K562 (cell line): ENCODE data around the gene FAM200A. TPM values are rescaled to one million over a fixed set of nuclear protein-coding genes. Genes with fewer than 3 reads are reported as not detected.

Experiments used
- CHD4 ChIP-seq: fragments of 200-600 bp; sonication (generic); IDR thresholded peaks from 3 replicates; pipeline ENCODE4 v1.6.1; 2012; ENCODE audit warnings: low read depth, mild to moderate bottlenecking, mixed read lengths, low read length, inconsistent platforms; ENCODE audit not compliant: insufficient read depth, insufficient replicate concordance, poor library complexity, severe bottlenecking
- IFI16 ChIP-seq: fragments of 250-450 bp; sonication (Bioruptor Pico); IDR thresholded peaks from 2 replicates; pipeline ENCODE4 v2.1.2; 2022; ENCODE audit warnings: mild to moderate bottlenecking, inconsistent platforms
- KDM4B ChIP-seq, 2 experiments: fragments of 450-650 bp in 1 of 2; sonication (generic) in 1 of 2; IDR thresholded peaks; 2 replicates each; pipeline ENCODE4 v1.6.1; 2016 to 2017; ENCODE audit warnings: borderline replicate concordance in 2 of 2, antibody characterized with exemption in 1 of 2, low read depth in 1 of 2, mild to moderate bottlenecking in 1 of 2
- NFXL1 ChIP-seq: fragments of 450-650 bp; formaldehyde crosslinking; IDR thresholded peaks from 2 replicates; pipeline ENCODE4 v1.4.0; 2021; ENCODE audit warnings: mild to moderate bottlenecking
- RFX5 ChIP-seq: IDR thresholded peaks from 2 replicates; pipeline ENCODE4 v1.6.1; 2011; ENCODE audit warnings: low read depth, mild to moderate bottlenecking, improper control_type of control experiment, low read length
- XRCC5 ChIP-seq: fragments of 200-400 bp; formaldehyde crosslinking; IDR thresholded peaks from 2 replicates; pipeline ENCODE4 v1.6.1; 2017; ENCODE audit warnings: low read depth, mild to moderate bottlenecking, low read length
- ZNF586 ChIP-seq: fragments of 450-650 bp; formaldehyde crosslinking; conservative IDR thresholded peaks from 2 replicates; pipeline ENCODE4 v1.4.0; 2020; ENCODE audit warnings: mild to moderate bottlenecking, moderate library complexity
- ZNF696 ChIP-seq: fragments of 250-450 bp; sonication (Bioruptor Pico); conservative IDR thresholded peaks from 2 replicates; pipeline ENCODE4 v1.4.0; 2020; ENCODE audit warnings: mild to moderate bottlenecking, moderate library complexity
- polyA plus RNA-seq, 8 experiments: library from polyadenylated mRNA; depleted of rRNA in 4 of 8; stranded (reverse) in 5 of 8; unstranded in 3 of 8; fragments of >200 nt; fragmentation: Nextera tagmentation in 2 of 8; fragmentation: Illumina TruSeq in 1 of 8; extraction: Ambion mirVana in 2 of 8; extraction: Trizol in 1 of 8; gene quantifications; 2 replicates each; pipeline versions ENCODE4 v1.2.1 to v1.2.3, GENCODE V29; 2011 to 2014; ENCODE audit warnings: inconsistent platforms in 1 of 8, missing spikeins in 1 of 8
- total RNA-seq, 7 experiments: library from RNA; depleted of rRNA in 6 of 7; stranded (reverse); fragments of >200 nt in 6 of 7; fragmentation: Illumina TruSeq in 2 of 7; extraction: Trizol in 2 of 7; gene quantifications; 2 replicates each; pipeline versions ENCODE4 v1.2.1 to v1.2.3, GENCODE V29; 2011 to 2021; ENCODE audit warnings: low replicate concordance in 1 of 7
- TF ChIP-seq, protein P1 (sequence below): fragments of 250-450 bp; sonication (Bioruptor Pico); IDR thresholded peaks from 2 replicates; pipeline ENCODE4 v1.4.0; 2020; ENCODE audit warnings: mild to moderate bottlenecking, moderate library complexity
- TF ChIP-seq, protein P2 (sequence below): IDR thresholded peaks from 2 replicates; pipeline ENCODE4 v1.6.1; 2016; ENCODE audit warnings: missing genetic modification characterization, missing compliant biosample characterization
- TF ChIP-seq, protein P3 (sequence below): fragments of 450-650 bp; IDR thresholded peaks from one replicate; pipeline ENCODE4 v1.6.1; 2018; ENCODE audit warnings: mild to moderate bottlenecking, moderate library complexity; ENCODE audit not compliant: partially characterized antibody
- TF ChIP-seq, protein P4 (sequence below): fragments of 250-450 bp; sonication (Bioruptor Pico); IDR thresholded peaks from 2 replicates; pipeline ENCODE4 v1.5.0; 2021
- TF ChIP-seq, protein P5 (sequence below): fragments of 200-800 bp; sonication (Bioruptor generic); IDR thresholded peaks from 2 replicates; pipeline ENCODE4 v1.6.1; 2016; ENCODE audit warnings: missing genetic modification characterization, missing compliant biosample characterization

FAM200A gene
- total and polyA plus RNA-seq, 9 of the 15 experiments (the other 6 are each of a cell fraction or from before 2014, with no cell fraction given) = 3.3 to 11.2 (median 8.3) TPM

DNA sequence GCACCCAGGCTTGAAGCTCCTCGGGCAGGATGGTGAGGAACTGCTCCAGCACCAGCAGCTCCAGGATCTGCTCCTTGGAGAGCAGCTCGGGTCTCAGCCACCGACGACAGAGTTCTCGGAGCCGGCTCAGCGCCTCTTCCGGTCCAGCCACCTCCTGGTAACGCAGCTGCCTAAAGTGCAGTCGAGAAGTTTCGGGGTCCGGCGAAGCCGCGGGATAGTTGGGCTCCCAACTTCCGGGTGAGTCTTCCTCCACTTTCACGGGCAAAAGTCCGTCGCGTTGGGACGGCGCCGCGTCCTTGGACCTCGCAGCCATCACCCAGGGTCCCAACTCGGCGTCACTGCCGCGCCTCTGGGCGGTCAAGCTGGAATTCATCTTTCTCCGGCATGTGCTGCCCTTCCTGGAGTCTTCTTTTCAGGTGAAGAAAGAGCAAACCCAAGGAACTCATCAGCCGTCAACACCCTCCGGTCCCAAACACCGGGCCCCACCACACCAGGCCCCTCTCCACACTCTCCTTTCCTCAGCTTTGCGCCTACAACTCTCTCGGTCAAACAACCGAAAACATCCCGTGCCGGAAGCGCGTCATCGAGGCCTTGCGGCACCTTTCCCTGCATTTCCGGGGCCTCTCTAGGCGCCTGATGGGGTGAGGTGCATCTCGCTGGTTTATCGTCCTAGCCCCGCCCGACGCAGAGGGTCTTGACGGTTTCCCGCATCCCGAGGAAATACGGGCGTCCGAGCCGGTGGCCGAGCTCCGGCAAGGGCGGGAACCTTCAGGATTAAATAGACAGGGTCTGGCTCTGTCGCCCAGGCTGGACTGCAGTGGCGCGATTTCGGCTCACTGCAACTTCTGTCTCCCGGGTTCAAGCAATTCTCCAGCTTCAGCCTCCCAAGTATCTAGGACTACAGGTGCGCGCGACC is 51.9 kb downstream of the FAM200A start, which contains the start of gene ZNF394 (continued):
- TF ChIP-seq, protein P1, sequence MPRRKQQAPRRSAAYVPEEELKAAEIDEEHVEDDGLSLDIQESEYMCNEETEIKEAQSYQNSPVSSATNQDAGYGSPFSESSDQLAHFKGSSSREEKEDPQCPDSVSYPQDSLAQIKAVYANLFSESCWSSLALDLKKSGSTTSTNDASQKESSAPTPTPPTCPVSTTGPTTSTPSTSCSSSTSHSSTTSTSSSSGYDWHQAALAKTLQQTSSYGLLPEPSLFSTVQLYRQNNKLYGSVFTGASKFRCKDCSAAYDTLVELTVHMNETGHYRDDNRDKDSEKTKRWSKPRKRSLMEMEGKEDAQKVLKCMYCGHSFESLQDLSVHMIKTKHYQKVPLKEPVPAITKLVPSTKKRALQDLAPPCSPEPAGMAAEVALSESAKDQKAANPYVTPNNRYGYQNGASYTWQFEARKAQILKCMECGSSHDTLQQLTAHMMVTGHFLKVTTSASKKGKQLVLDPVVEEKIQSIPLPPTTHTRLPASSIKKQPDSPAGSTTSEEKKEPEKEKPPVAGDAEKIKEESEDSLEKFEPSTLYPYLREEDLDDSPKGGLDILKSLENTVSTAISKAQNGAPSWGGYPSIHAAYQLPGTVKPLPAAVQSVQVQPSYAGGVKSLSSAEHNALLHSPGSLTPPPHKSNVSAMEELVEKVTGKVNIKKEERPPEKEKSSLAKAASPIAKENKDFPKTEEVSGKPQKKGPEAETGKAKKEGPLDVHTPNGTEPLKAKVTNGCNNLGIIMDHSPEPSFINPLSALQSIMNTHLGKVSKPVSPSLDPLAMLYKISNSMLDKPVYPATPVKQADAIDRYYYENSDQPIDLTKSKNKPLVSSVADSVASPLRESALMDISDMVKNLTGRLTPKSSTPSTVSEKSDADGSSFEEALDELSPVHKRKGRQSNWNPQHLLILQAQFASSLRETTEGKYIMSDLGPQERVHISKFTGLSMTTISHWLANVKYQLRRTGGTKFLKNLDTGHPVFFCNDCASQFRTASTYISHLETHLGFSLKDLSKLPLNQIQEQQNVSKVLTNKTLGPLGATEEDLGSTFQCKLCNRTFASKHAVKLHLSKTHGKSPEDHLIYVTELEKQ (CRISPR knock-in tag) = no peak
- TF ChIP-seq NFXL1 (CRISPR knock-in tag) = no peak
- no peak for TF ChIP-seq CHD4
- TF ChIP-seq KDM4B (IDR thresholded peaks at IDR 0.05; ENCODE audit: borderline replicate concordance in 2 of 2, low read depth in 1 of 2) = peak in 1 of 2 experiments; percentile 96; a peak in 2 of 4 replicates
- TF ChIP-seq, protein P2, sequence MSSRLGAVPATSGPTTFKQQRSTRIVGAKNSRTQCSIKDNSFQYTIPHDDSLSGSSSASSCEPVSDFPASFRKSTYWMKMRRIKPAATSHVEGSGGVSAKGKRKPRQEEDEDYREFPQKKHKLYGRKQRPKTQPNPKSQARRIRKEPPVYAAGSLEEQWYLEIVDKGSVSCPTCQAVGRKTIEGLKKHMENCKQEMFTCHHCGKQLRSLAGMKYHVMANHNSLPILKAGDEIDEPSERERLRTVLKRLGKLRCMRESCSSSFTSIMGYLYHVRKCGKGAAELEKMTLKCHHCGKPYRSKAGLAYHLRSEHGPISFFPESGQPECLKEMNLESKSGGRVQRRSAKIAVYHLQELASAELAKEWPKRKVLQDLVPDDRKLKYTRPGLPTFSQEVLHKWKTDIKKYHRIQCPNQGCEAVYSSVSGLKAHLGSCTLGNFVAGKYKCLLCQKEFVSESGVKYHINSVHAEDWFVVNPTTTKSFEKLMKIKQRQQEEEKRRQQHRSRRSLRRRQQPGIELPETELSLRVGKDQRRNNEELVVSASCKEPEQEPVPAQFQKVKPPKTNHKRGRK (tag) = no peak
- TF ChIP-seq ZNF696 (CRISPR knock-in tag) = no peak
- no peak for TF ChIP-seq ZNF586
- TF ChIP-seq RFX5 = no peak
- TF ChIP-seq IFI16 (CRISPR knock-in tag) = no peak
- TF ChIP-seq, protein P3, sequence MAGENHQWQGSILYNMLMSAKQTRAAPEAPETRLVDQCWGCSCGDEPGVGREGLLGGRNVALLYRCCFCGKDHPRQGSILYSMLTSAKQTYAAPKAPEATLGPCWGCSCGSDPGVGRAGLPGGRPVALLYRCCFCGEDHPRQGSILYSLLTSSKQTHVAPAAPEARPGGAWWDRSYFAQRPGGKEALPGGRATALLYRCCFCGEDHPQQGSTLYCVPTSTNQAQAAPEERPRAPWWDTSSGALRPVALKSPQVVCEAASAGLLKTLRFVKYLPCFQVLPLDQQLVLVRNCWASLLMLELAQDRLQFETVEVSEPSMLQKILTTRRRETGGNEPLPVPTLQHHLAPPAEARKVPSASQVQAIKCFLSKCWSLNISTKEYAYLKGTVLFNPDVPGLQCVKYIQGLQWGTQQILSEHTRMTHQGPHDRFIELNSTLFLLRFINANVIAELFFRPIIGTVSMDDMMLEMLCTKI = no peak
- TF ChIP-seq, protein P4, sequence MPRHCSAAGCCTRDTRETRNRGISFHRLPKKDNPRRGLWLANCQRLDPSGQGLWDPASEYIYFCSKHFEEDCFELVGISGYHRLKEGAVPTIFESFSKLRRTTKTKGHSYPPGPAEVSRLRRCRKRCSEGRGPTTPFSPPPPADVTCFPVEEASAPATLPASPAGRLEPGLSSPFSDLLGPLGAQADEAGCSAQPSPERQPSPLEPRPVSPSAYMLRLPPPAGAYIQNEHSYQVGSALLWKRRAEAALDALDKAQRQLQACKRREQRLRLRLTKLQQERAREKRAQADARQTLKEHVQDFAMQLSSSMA (CRISPR knock-in tag) = no peak
- TF ChIP-seq XRCC5 = peak; percentile 53; the same call in 1 of the 2 replicates
- TF ChIP-seq, protein P5, sequence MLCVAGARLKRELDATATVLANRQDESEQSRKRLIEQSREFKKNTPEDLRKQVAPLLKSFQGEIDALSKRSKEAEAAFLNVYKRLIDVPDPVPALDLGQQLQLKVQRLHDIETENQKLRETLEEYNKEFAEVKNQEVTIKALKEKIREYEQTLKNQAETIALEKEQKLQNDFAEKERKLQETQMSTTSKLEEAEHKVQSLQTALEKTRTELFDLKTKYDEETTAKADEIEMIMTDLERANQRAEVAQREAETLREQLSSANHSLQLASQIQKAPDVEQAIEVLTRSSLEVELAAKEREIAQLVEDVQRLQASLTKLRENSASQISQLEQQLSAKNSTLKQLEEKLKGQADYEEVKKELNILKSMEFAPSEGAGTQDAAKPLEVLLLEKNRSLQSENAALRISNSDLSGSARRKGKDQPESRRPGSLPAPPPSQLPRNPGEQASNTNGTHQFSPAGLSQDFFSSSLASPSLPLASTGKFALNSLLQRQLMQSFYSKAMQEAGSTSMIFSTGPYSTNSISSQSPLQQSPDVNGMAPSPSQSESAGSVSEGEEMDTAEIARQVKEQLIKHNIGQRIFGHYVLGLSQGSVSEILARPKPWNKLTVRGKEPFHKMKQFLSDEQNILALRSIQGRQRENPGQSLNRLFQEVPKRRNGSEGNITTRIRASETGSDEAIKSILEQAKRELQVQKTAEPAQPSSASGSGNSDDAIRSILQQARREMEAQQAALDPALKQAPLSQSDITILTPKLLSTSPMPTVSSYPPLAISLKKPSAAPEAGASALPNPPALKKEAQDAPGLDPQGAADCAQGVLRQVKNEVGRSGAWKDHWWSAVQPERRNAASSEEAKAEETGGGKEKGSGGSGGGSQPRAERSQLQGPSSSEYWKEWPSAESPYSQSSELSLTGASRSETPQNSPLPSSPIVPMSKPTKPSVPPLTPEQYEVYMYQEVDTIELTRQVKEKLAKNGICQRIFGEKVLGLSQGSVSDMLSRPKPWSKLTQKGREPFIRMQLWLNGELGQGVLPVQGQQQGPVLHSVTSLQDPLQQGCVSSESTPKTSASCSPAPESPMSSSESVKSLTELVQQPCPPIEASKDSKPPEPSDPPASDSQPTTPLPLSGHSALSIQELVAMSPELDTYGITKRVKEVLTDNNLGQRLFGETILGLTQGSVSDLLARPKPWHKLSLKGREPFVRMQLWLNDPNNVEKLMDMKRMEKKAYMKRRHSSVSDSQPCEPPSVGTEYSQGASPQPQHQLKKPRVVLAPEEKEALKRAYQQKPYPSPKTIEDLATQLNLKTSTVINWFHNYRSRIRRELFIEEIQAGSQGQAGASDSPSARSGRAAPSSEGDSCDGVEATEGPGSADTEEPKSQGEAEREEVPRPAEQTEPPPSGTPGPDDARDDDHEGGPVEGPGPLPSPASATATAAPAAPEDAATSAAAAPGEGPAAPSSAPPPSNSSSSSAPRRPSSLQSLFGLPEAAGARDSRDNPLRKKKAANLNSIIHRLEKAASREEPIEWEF (CRISPR knock-in tag) = no peak
